Measurements from ENCODE around the gene MYG1.

Gene MYG1

GRCh38 chr12:53336181-53336681 is 36.7 kb downstream of the MYG1 start, which contains the start of gene SP7:
Gene SP7, minus strand, starts transcription at chr12:53336354. Its CDS starts 708 bp downstream, at chr12:53335646.
- Histone ChIP-seq H3K4me1 (ENCODE audit: control insufficient read depth, insufficient read depth, low read length) (no peaks in the 10 kb centered on the region), H3K9me3 (ENCODE audit: control insufficient read depth, insufficient read depth, low read depth, low read length) (no peaks in the 10 kb centered on the region), H3K27ac (ENCODE audit: extremely low read depth, low read depth, low read length) (no peak within 1 kb of the TSS), H3K36me3 (ENCODE audit: control insufficient read depth in 2 of 2, insufficient read depth in 1 of 2, low read length in 2 of 2) (no peaks in the 10 kb centered on the region), H3K4me3 (ENCODE audit: low read depth, low read length) (no peak within 1 kb of the TSS)
- peak; percentile 68; the same call in 1 of the 2 replicates for TF ChIP-seq OSR2 (tag by site-specific recombination; IDR thresholded peaks at IDR 0.05)
- TF ChIP-seq KLF16 (tag by site-specific recombination; IDR thresholded peaks at IDR 0.05) = no peak
- POLR2A ChIA-PET = interaction anchor here (1.0 to 1.7 kb wide), 3 partner anchors 8 to 11 kb away, joined by 3 to 8 read pairs (median 4); no protein-coding TSS in a partner anchor
- CTCF ChIA-PET = interaction anchor here (1.2 to 1.9 kb wide), 4 partner anchors 8 to 16 kb away, joined by 3 to 6 read pairs (median 5); partner anchors contain the start of gene AAAS

- ChIA-PET POLR2A (no interaction called here), CTCF (no interaction called here)
- no peak for TF ChIP-seq OSR2 (tag by site-specific recombination; IDR thresholded peaks at IDR 0.05)
- no peak for TF ChIP-seq CTCF (tag by site-specific recombination; IDR thresholded peaks at IDR 0.05)
- peak; percentile 70 for TF ChIP-seq ZFHX2 (tag by site-specific recombination; conservative IDR thresholded peaks at IDR 0.05)
- no peak for TF ChIP-seq KLF9 (tag by site-specific recombination; IDR thresholded peaks at IDR 0.05; ENCODE audit: low read depth)
- no peak for TF ChIP-seq ZNF654 (tag by site-specific recombination; IDR thresholded peaks at IDR 0.05; ENCODE audit: low read depth)
- peak; percentile 88 for TF ChIP-seq EGR2 (tag by site-specific recombination; IDR thresholded peaks at IDR 0.05; ENCODE audit: low read depth)
- Histone ChIP-seq H3K4me1 (ENCODE audit: control insufficient read depth, insufficient read depth, low read length) (no peaks in the 10 kb centered on the region), H3K9me3 (ENCODE audit: control insufficient read depth, insufficient read depth, low read depth, low read length) (no peaks in the 10 kb centered on the region), H3K4me3 (ENCODE audit: low read depth, low read length) (no peak overlapping the region), H3K36me3 (ENCODE audit: control insufficient read depth in 2 of 2, insufficient read depth in 1 of 2, low read length in 2 of 2) (no peaks in the 10 kb centered on the region), H3K27ac (ENCODE audit: extremely low read depth, low read depth, low read length) (no peak overlapping the region)
These were observed 38.5 kb downstream of the MYG1 start for GRCh38 chr12:53338017-53338416.

- Histone ChIP-seq H3K27ac (ENCODE audit: extremely low read depth, low read depth, low read length) (no peak overlapping the region), H3K4me3 (ENCODE audit: low read depth, low read length) (no peak overlapping the region), H3K36me3 (ENCODE audit: control insufficient read depth in 2 of 2, insufficient read depth in 1 of 2, low read length in 2 of 2) (no peaks in the 10 kb centered on the region), H3K4me1 (ENCODE audit: control insufficient read depth, insufficient read depth, low read length) (no peaks in the 10 kb centered on the region), H3K9me3 (ENCODE audit: control insufficient read depth, insufficient read depth, low read depth, low read length) (no peaks in the 10 kb centered on the region)
- TF ChIP-seq GLIS1 (tag by site-specific recombination; IDR thresholded peaks at IDR 0.05) (peak; percentile 26; the same call in 1 of the 2 replicates), KLF1 (tag by site-specific recombination; IDR thresholded peaks at IDR 0.05) (0 out of 2 replicates have a peak, but pooled peaks have one; percentile 41), OSR2 (tag by site-specific recombination; IDR thresholded peaks at IDR 0.05) (no peak), ZNF571 (tag by site-specific recombination; IDR thresholded peaks at IDR 0.05) (no peak), SP2 (tag by site-specific recombination; IDR thresholded peaks at IDR 0.05) (peak; percentile 11; the same call in 1 of the 2 replicates), ZFP41 (tag by site-specific recombination; IDR thresholded peaks at IDR 0.05; ENCODE audit: borderline replicate concordance) (no peak)
- POLR2A ChIA-PET = no interaction called here
- CTCF ChIA-PET = interaction anchor here (0.8 kb wide), 1 partner anchor 8 kb away, joined by 3 read pairs; no protein-coding TSS in a partner anchor
These were observed 39.4 kb downstream of the MYG1 start for GRCh38 chr12:53338916-53339315.

- TF ChIP-seq ZNF184 (tag by site-specific recombination; IDR thresholded peaks at IDR 0.05) (no peak), PATZ1 (tag by site-specific recombination; IDR thresholded peaks at IDR 0.05) (no peak), ELK4 (IDR thresholded peaks at IDR 0.05; ENCODE audit: borderline replicate concordance, low read depth, low read length) (no peak), ZBTB49 (tag by site-specific recombination; IDR thresholded peaks at IDR 0.05; ENCODE audit: low read depth) (no peak), ZXDB (tag by site-specific recombination; IDR thresholded peaks at IDR 0.05) (no peak), ZNF121 (tag by site-specific recombination; IDR thresholded peaks at IDR 0.05) (no peak), ZNF707 (tag by site-specific recombination; IDR thresholded peaks at IDR 0.05) (no peak)
These were observed 40.9 kb downstream of the MYG1 start for GRCh38 chr12:53340398-53340797.

More at GRCh38 chr12:53340398-53340797, 40.9 kb downstream of the MYG1 start:
- ChIA-PET POLR2A (no interaction called here), CTCF (interaction anchor here (1.0 to 7.0 kb wide), 2 partner anchors 12 to 13 kb away, joined by 6 to 156 read pairs; partner anchors contain the start of gene AAAS)
- Histone ChIP-seq H3K4me1 (ENCODE audit: control insufficient read depth, insufficient read depth, low read length) (no peaks in the 10 kb centered on the region), H3K36me3 (ENCODE audit: control insufficient read depth in 2 of 2, insufficient read depth in 1 of 2, low read length in 2 of 2) (no peaks in the 10 kb centered on the region), H3K4me3 (ENCODE audit: low read depth, low read length) (no peak overlapping the region), H3K27ac (ENCODE audit: extremely low read depth, low read depth, low read length) (no peak overlapping the region), H3K9me3 (ENCODE audit: control insufficient read depth, insufficient read depth, low read depth, low read length) (no peaks in the 10 kb centered on the region)

Measured in HEK293 (cell line).